Left renal cortex interstitium (tissue), 4 donors: ENCODE results near the gene ADGRB3. TPM values are rescaled to one million over a fixed set of nuclear protein-coding genes. Genes with fewer than 3 reads are reported as not detected.

Source experiments
- DNase-seq, 4 donors: peaks; one replicate each; pipeline ENCODE4 v3.0.0-alpha.2; 2013; ENCODE audit warnings: low read depth in 4 of 4, low spot score in 2 of 4, missing footprints in 1 of 4
- polyA plus RNA-seq, 4 donors: library from polyadenylated mRNA; unstranded; fragments of 120-200 nt; gene quantifications; one replicate each; pipeline ENCODE4 v1.2.1, GENCODE V29; 2013; ENCODE audit not compliant: insufficient read length in 4 of 4

ADGRB3 gene
- polyA plus RNA-seq, 4 donors: 2.9 to 5.5 (median 4.5) TPM

- no peak for DNase-seq
Measured at GRCh38 chr6:69007781-69008180, 372.7 kb downstream of the ADGRB3 start.

- no peak for DNase-seq
Measured at GRCh38 chr6:69012211-69012610, 377.1 kb downstream of the ADGRB3 start.

- no peak for DNase-seq
Measured at GRCh38 chr6:69012876-69013275, 377.8 kb downstream of the ADGRB3 start.

GRCh38 chr6:69018906-69019305 lies 383.8 kb downstream of the ADGRB3 start:
- DNase-seq: no peak

- DNase-seq: no peak
Measured at GRCh38 chr6:69019832-69020231, 384.8 kb downstream of the ADGRB3 start.

GRCh38 chr6:69022993-69023392 lies 387.9 kb downstream of the ADGRB3 start:
- no peak for DNase-seq

GRCh38 chr6:69026243-69026642 lies 391.2 kb downstream of the ADGRB3 start:
- no peak for DNase-seq

- DNase-seq: no peak
Measured at GRCh38 chr6:69026715-69027114, 391.6 kb downstream of the ADGRB3 start.

GRCh38 chr6:69027861-69028260 lies 392.8 kb downstream of the ADGRB3 start:
- no peak for DNase-seq

- no peak for DNase-seq
Measured at GRCh38 chr6:69038841-69039240, 403.8 kb downstream of the ADGRB3 start.

- no peak for DNase-seq
Measured at GRCh38 chr6:69042297-69042696, 407.2 kb downstream of the ADGRB3 start.

- no peak for DNase-seq
Measured at GRCh38 chr6:69044534-69044933, 409.5 kb downstream of the ADGRB3 start.

GRCh38 chr6:69059413-69059812 lies 424.3 kb downstream of the ADGRB3 start:
- DNase-seq: no peak

GRCh38 chr6:69061066-69061465 lies 426.0 kb downstream of the ADGRB3 start:
- DNase-seq: no peak

- no peak for DNase-seq
Measured at GRCh38 chr6:69063401-69063800, 428.3 kb downstream of the ADGRB3 start.

GRCh38 chr6:69064226-69064625 lies 429.1 kb downstream of the ADGRB3 start:
- DNase-seq: no peak

GRCh38 chr6:69069881-69070280 lies 434.8 kb downstream of the ADGRB3 start:
- DNase-seq: no peak

- DNase-seq: no peak
Measured at GRCh38 chr6:69072796-69073195, 437.7 kb downstream of the ADGRB3 start.

GRCh38 chr6:69084746-69085335 lies 449.8 kb downstream of the ADGRB3 start:
- no peak for DNase-seq

- DNase-seq: no peak
Measured at GRCh38 chr6:69086689-69087088, 451.6 kb downstream of the ADGRB3 start.

- DNase-seq: no peak
Measured at GRCh38 chr6:69089539-69089938, 454.5 kb downstream of the ADGRB3 start.

GRCh38 chr6:69090132-69090531 lies 455.1 kb downstream of the ADGRB3 start:
- DNase-seq: no peak

GRCh38 chr6:69096681-69097080 lies 461.6 kb downstream of the ADGRB3 start:
- DNase-seq: no peak
